HCT116 (cell line): ENCODE data around the gene TRERF1. TPM values are rescaled to one million over a fixed set of nuclear protein-coding genes. Genes with fewer than 3 reads are reported as not detected.

Source experiments
- ATAC-seq: fragments of 200-7000 bp; cut with Tn5 transposase; 2 replicates; pipeline ENCODE4 v1.9.1; 2020; ENCODE audit warnings: mild to moderate bottlenecking, moderate library complexity
- BruUV-seq: library from RNA; stranded (reverse); fragments of 400-500 nt; replicated peaks from 2 replicates; lab custom pipeline; 2021; lab: Mats Ljungman, UMichigan
- CTCF ChIA-PET: fragments of 300-600 bp; sonication (Branson Sonifier 250); formaldehyde crosslinking; loops from one replicate; lab custom pipeline; 2021; ENCODE audit warnings: antibody characterized with exemption; lab: Charles Lee
- POLR2A ChIA-PET: fragments of 300-600, 350-600 bp; sonication (Branson Sonifier 250); formaldehyde crosslinking; loops from one replicate; lab custom pipeline; 2021; ENCODE audit warnings: antibody characterized with exemption; lab: Charles Lee
- RAD21 ChIA-PET, 2 experiments: fragments of 300-600 bp; sonication (Branson Sonifier 250); formaldehyde crosslinking; loops; one replicate each; lab custom pipeline; 2023; ENCODE audit warnings: low total read pairs in 2 of 2; ENCODE audit not compliant: uncharacterized antibody in 2 of 2, unreplicated experiment in 2 of 2, low non-redundant PET in 1 of 2; lab: Charles Lee
- DNase-seq: peaks from one replicate; pipeline ENCODE4 v3.0.0-alpha.2; 2010; ENCODE audit warnings: low read depth, low spot score
- H2AFZ ChIP-seq: fragments of 200-600 bp; shearing (Covaris generic), sonication (generic); 2 replicates; pipeline ENCODE4 v1.6.1; 2017; ENCODE audit warnings: low read depth, mixed run types, mixed read lengths, antibody characterized with exemption, low read length; ENCODE audit not compliant: poor library complexity, severe bottlenecking
- H3K27ac ChIP-seq: 2 replicates; pipeline ENCODE4 v1.5.1; 2012; ENCODE audit warnings: low read depth, low read length
- H3K27me3 ChIP-seq: fragments of 200-600 bp; sonication (generic); 2 replicates; pipeline ENCODE4 v1.6.1; 2016; ENCODE audit warnings: mixed run types, low read length, mixed read lengths; ENCODE audit not compliant: insufficient read depth
- H3K36me3 ChIP-seq, 2 experiments: fragments of 200-500 bp in 1 of 2; fragments of 200-600 bp in 1 of 2; sonication (Bioruptor generic) in 1 of 2; sonication (generic) in 1 of 2; 2 replicates each; pipeline versions ENCODE4 v1.5.1 to v1.6.1; 2014 to 2016; ENCODE audit warnings: low read length in 2 of 2, inconsistent platforms in 1 of 2, mixed read lengths in 1 of 2, mixed run types in 1 of 2; ENCODE audit not compliant: insufficient read depth in 2 of 2, control insufficient read depth in 1 of 2
- H3K4me1 ChIP-seq, 2 experiments: fragments of 200-600 bp in 1 of 2; sonication (generic) in 1 of 2; 2 replicates each; pipeline versions ENCODE4 v1.5.1 to v1.6.1; 2012 to 2017; ENCODE audit warnings: low read length in 2 of 2, inconsistent platforms in 1 of 2, mild to moderate bottlenecking in 1 of 2, mixed read lengths in 1 of 2, mixed run types in 1 of 2, moderate library complexity in 1 of 2; ENCODE audit not compliant: insufficient read depth in 2 of 2, control insufficient read depth in 1 of 2
- H3K4me2 ChIP-seq: fragments of 200-600 bp; sonication (generic); 2 replicates; pipeline ENCODE4 v1.6.1; 2017; ENCODE audit warnings: mixed run types, low read length, mixed read lengths
- H3K4me3 ChIP-seq, 2 experiments: fragments of 200-600 bp in 1 of 2; sonication (generic) in 1 of 2; replicated peaks in 1 of 2; 2 replicates each; pipeline ENCODE4 v1.5.1; 2011 to 2016; ENCODE audit warnings: low read length in 2 of 2, control low read depth in 1 of 2, low read depth in 1 of 2, mild to moderate bottlenecking in 1 of 2, mixed read lengths in 1 of 2, mixed run types in 1 of 2
- H3K79me2 ChIP-seq: fragments of 200-600 bp; sonication (generic); 2 replicates; pipeline ENCODE4 v1.6.1; 2017; ENCODE audit warnings: mild to moderate bottlenecking, mixed run types, low read length, moderate library complexity, mixed read lengths; ENCODE audit not compliant: insufficient read depth
- H3K9ac ChIP-seq: fragments of 200-600 bp; sonication (generic); 2 replicates; pipeline ENCODE4 v1.6.1; 2016; ENCODE audit warnings: low read length, mixed read lengths
- H3K9me2 ChIP-seq: fragments of 200-600 bp; sonication (generic), shearing (Covaris generic); 2 replicates; pipeline ENCODE4 v1.6.1; 2017; ENCODE audit warnings: mixed run types, mild to moderate bottlenecking, moderate library complexity; ENCODE audit not compliant: insufficient read depth
- H3K9me3 ChIP-seq, 2 experiments: fragments of 200-500 bp in 1 of 2; fragments of 200-600 bp in 1 of 2; sonication (Bioruptor generic) in 1 of 2; sonication (generic) in 1 of 2; 2 replicates each; pipeline ENCODE4 v1.6.1; 2014 to 2017; ENCODE audit warnings: low read length in 2 of 2, mixed read lengths in 2 of 2, inconsistent platforms in 1 of 2, low read depth in 1 of 2, mild to moderate bottlenecking in 1 of 2, mixed run types in 1 of 2, moderate library complexity in 1 of 2; ENCODE audit not compliant: control insufficient read depth in 1 of 2, insufficient read depth in 1 of 2
- H4K20me1 ChIP-seq: fragments of 200-600 bp; sonication (generic), shearing (Covaris generic); 2 replicates; pipeline ENCODE4 v1.6.1; 2017; ENCODE audit warnings: mixed run types, mild to moderate bottlenecking, moderate library complexity; ENCODE audit not compliant: insufficient read depth
- EGR1 ChIP-seq: IDR thresholded peaks from 2 replicates; pipeline ENCODE4 v1.6.1; 2012; ENCODE audit warnings: low read depth
- FOSL1 ChIP-seq: IDR thresholded peaks from 2 replicates; pipeline ENCODE4 v1.6.1; 2012; ENCODE audit warnings: low read depth
- JUND ChIP-seq: IDR thresholded peaks from 2 replicates; pipeline ENCODE4 v1.6.1; 2012
- MAX ChIP-seq: IDR thresholded peaks from 2 replicates; pipeline ENCODE4 v1.6.1; 2012
- POLR2A ChIP-seq: IDR thresholded peaks from 2 replicates; pipeline ENCODE4 v1.7.0; 2011; ENCODE audit warnings: borderline replicate concordance; ENCODE audit not compliant: insufficient read depth, insufficient read length; ENCODE audit errors: extremely low read depth
- REST ChIP-seq: IDR thresholded peaks from 2 replicates; pipeline ENCODE4 v1.6.1; 2012; ENCODE audit warnings: low read depth
- SRF ChIP-seq: IDR thresholded peaks from 2 replicates; pipeline ENCODE4 v1.6.1; 2012; ENCODE audit warnings: low read depth
- TCF7L2 ChIP-seq: IDR thresholded peaks from 2 replicates; pipeline ENCODE4 v1.7.0; 2011; ENCODE audit warnings: borderline replicate concordance, inconsistent platforms; ENCODE audit not compliant: insufficient read depth, insufficient read length; ENCODE audit errors: extremely low read depth
- ZBTB33 ChIP-seq: IDR thresholded peaks from 2 replicates; pipeline ENCODE4 v1.6.1; 2011; ENCODE audit warnings: mild to moderate bottlenecking, low read length, moderate library complexity; ENCODE audit not compliant: insufficient replicate concordance; ENCODE audit errors: extremely low read depth
- intact Hi-C: fragments of 100-400 bp; cut with micrococcal nuclease; formaldehyde crosslinking; loops from 2 replicates; pipeline ENCODE4 v1.10.0; 2022
- total RNA-seq: library from RNA; stranded (reverse); gene quantifications from one replicate; pipeline ENCODE4 v1.2.1, GENCODE V29; 2021; ENCODE audit not compliant: unreplicated experiment

TRERF1 gene
- total RNA-seq, 1 experiment from 2014 or later = 12.4 TPM

- H3K79me2 ChIP-seq = no peaks in the 10 kb centered on the region
- H3K27me3 ChIP-seq = no peaks in the 10 kb centered on the region
- peak overlapping the region; percentile 84 for H3K27ac ChIP-seq
- H3K9me3 ChIP-seq = no peaks in the 10 kb centered on the region
- peak overlapping the region; percentile 78 for H3K4me2 ChIP-seq
- TSS peak; percentile 60 for BruUV-seq
- TF ChIP-seq POLR2A (no peak), JUND (no peak), MAX (no peak), SRF (no peak), FOSL1 (no peak), REST (no peak), TCF7L2 (no peak), EGR1 (no peak), ZBTB33 (no peak)
- H3K9me2 ChIP-seq = no peaks in the 10 kb centered on the region
- no peak overlapping the region for H2AFZ ChIP-seq
- DNase-seq (no peak), ATAC-seq (no peak)
- POLR2A ChIA-PET = interaction anchor here (1.5 to 2.0 kb wide), 4 partner anchors 10 to 555 kb away, joined by 4 to 12 read pairs (median 6); partner anchors contain the start of gene BICRAL
- H4K20me1 ChIP-seq = no peaks in the 10 kb centered on the region
- peak overlapping the region; percentile 59 for H3K9ac ChIP-seq
- CTCF ChIA-PET = interaction anchor here (1.1 to 2.3 kb wide), 4 partner anchors 13 to 440 kb away, joined by 3 to 12 read pairs (median 7); partner anchors contain the start of gene TOMM6
- peak overlapping the region; percentile 23 to 48 for H3K4me3 ChIP-seq
- intact Hi-C loops = loop anchor here (10.0 kb wide), 2 partner anchors 317 to 647 kb away; partner anchors contain the start of gene RPL7L1
- peaks cover 47 to 82% of the 10 kb centered on the region in 2 experiments for H3K4me1 ChIP-seq
- H3K36me3 ChIP-seq = no peaks in the 10 kb centered on the region
- RAD21 ChIA-PET = no interaction called here
Measured at GRCh38 chr6:42227173-42227850, 224.4 kb downstream of the TRERF1 start.
